ENCODE results near the gene MRPS2. TPM values are rescaled to one million over a fixed set of nuclear protein-coding genes. Genes with fewer than 3 reads are reported as not detected.
A peak's percentile ranks its signal among the peaks of the same experiment; 100 is the strongest.

MRPS2 gene
- total and polyA plus RNA-seq, 10 of the 15 experiments (the other 5 are each of a cell fraction or from before 2014, with no cell fraction given): 3.3 to 103 (median 69.5) TPM

GRCh38 chr9:135482015-135482754 lies 18.3 kb upstream of the MRPS2 start:
- ATAC-seq: no peak
- no peak overlapping the region for H2AFZ ChIP-seq (ENCODE audit: control insufficient read depth, low read depth, low read length)
- no peaks in the 10 kb centered on the region for H3K79me2 ChIP-seq (ENCODE audit: control insufficient read depth, insufficient read depth, low read length)
- H3K36me3 ChIP-seq (ENCODE audit: control insufficient read depth in 2 of 2, insufficient read depth in 2 of 2, low read length in 1 of 2): no peaks in the 10 kb centered on the region; a peak in 1 of 4 replicates
- RAD21 ChIA-PET (ENCODE audit: unreplicated experiment): no interaction called here
- intact Hi-C loops (cut with micrococcal nuclease; ENCODE audit: unreplicated experiment) (no loop called here), in situ Hi-C loops (cut with MboI) (no loop called here)
- BruUV-seq (replicated peaks): no TSS peak
- peaks cover 0 to 8% of the 10 kb centered on the region in 2 experiments; a peak in 1 of 4 replicates for H3K27me3 ChIP-seq (replicated peaks in 1 of 2; ENCODE audit: control insufficient read depth in 2 of 2, insufficient read depth in 2 of 2, low read length in 1 of 2)
- 29% methylated on average over 8 of the region's 8 CpGs for WGBS (ENCODE audit: insufficient coverage, insufficient replicate concordance, low lambda C conversion rate, missing lambda C conversion rate)
- no peaks in the 10 kb centered on the region for H3K9me3 ChIP-seq (replicated peaks; ENCODE audit: control insufficient read depth, insufficient read depth, low read length)
- no peak overlapping the region for H3K4me3 ChIP-seq
- SMC1A ChIA-PET (ENCODE audit: uncharacterized antibody, unreplicated experiment): no interaction called here
- H4K20me1 ChIP-seq (ENCODE audit: control insufficient read depth, insufficient read depth): no peaks in the 10 kb centered on the region
- POLR2A ChIA-PET: no interaction called here
- H3K27ac ChIP-seq (ENCODE audit: control insufficient read depth, insufficient read depth): no peak overlapping the region
- H3K4me2 ChIP-seq (ENCODE audit: control insufficient read depth, insufficient read depth): no peak overlapping the region
- H3K9ac ChIP-seq (ENCODE audit: control insufficient read depth, insufficient read depth, low read length): no peak overlapping the region
- H3K4me1 ChIP-seq (ENCODE audit: control insufficient read depth, insufficient read depth, low read length): no peaks in the 10 kb centered on the region
- CTCF ChIA-PET: no interaction called here
- no peak for DNase-seq (ENCODE audit: low read depth, low spot score)
- FAIRE-seq: no peak
- TF ChIP-seq NFIC (IDR thresholded peaks at IDR 0.05; ENCODE audit: low read depth, low read length) (no peak), IRF5 (IDR thresholded peaks at IDR 0.05; ENCODE audit: borderline replicate concordance) (no peak), EGR1 (IDR thresholded peaks at IDR 0.05; ENCODE audit: borderline replicate concordance in 1 of 2, low read depth in 2 of 2, low read length in 2 of 2) (no peak), ZSCAN29 (IDR thresholded peaks at IDR 0.05) (no peak), ATF3 (IDR thresholded peaks at IDR 0.05; ENCODE audit: borderline replicate concordance, extremely low read depth, low read depth, low read length) (no peak), WRNIP1 (IDR thresholded peaks at IDR 0.05; ENCODE audit: borderline replicate concordance, low read depth, low read length) (0 out of 2 replicates have a peak, but pooled peaks have one; percentile 55), SREBF1 (IDR thresholded peaks at IDR 0.05; ENCODE audit: low read length) (no peak), CTCF (IDR thresholded peaks at IDR 0.05 in 2 of 3, conservative IDR thresholded peaks at IDR 0.05 in 1 of 3; ENCODE audit: control insufficient read depth in 2 of 3, extremely low read depth in 1 of 3, insufficient read depth in 1 of 3, low read depth in 3 of 3, low read length in 3 of 3) (no peak)

Data from GM12878 (cell line).